Activated T-helper 9 cell treated with anti-CD3 and anti-CD28 coated beads, Interleukin-2, amount 50 U/mL, for 16 hours (primary cell): ENCODE measurements around the gene SPTLC3.

Experiments
- DNase-seq: peaks from one replicate; pipeline ENCODE4 v3.0.0-alpha.2; 2020; ENCODE audit warnings: low read depth

SPTLC3 gene

GRCh38 chr20:13139459-13140150, 130.8 kb downstream of the SPTLC3 start:
- DNase-seq, result no peak

- no peak for DNase-seq
Measured at GRCh38 chr20:13140201-13140600, 131.4 kb downstream of the SPTLC3 start.

- DNase-seq, result no peak
Measured at GRCh38 chr20:13140775-13141174, 132.0 kb downstream of the SPTLC3 start.

- no peak for DNase-seq
Measured at GRCh38 chr20:13141546-13141945, 132.8 kb downstream of the SPTLC3 start.

GRCh38 chr20:13142143-13142542, 133.4 kb downstream of the SPTLC3 start:
- no peak for DNase-seq

GRCh38 chr20:13147071-13147963, 138.5 kb downstream of the SPTLC3 start:
- no peak for DNase-seq

- no peak for DNase-seq
Measured at GRCh38 chr20:13147971-13148370, 139.2 kb downstream of the SPTLC3 start.

- DNase-seq, result no peak
Measured at GRCh38 chr20:13148402-13148801, 139.6 kb downstream of the SPTLC3 start.

- no peak for DNase-seq
Measured at GRCh38 chr20:13148961-13149360, 140.2 kb downstream of the SPTLC3 start.

- DNase-seq, result no peak
Measured at GRCh38 chr20:13149371-13150105, 140.8 kb downstream of the SPTLC3 start.

- DNase-seq, result no peak
Measured at GRCh38 chr20:13158369-13158768, 149.6 kb downstream of the SPTLC3 start.

GRCh38 chr20:13159889-13160288, 151.1 kb downstream of the SPTLC3 start:
- no peak for DNase-seq

- DNase-seq, result no peak
Measured at GRCh38 chr20:13165203-13165602, 156.4 kb downstream of the SPTLC3 start.

- no peak for DNase-seq
Measured at GRCh38 chr20:13166011-13166410, 157.2 kb downstream of the SPTLC3 start.

- no peak for DNase-seq
Measured at GRCh38 chr20:13166437-13166836, 157.7 kb downstream of the SPTLC3 start.

- DNase-seq, result no peak
Measured at GRCh38 chr20:13169086-13169485, 160.3 kb downstream of the SPTLC3 start.

GRCh38 chr20:13170771-13171170, 162.0 kb downstream of the SPTLC3 start:
- DNase-seq, result no peak

- DNase-seq, result no peak
Measured at GRCh38 chr20:13173201-13173600, 164.4 kb downstream of the SPTLC3 start.

- no peak for DNase-seq
Measured at GRCh38 chr20:13174402-13174801, 165.6 kb downstream of the SPTLC3 start.

GRCh38 chr20:13180986-13181889, 172.5 kb downstream of the SPTLC3 start:
- DNase-seq, result no peak

GRCh38 chr20:13183005-13183404, 174.2 kb downstream of the SPTLC3 start:
- no peak for DNase-seq
